ENCODE data around the gene ZCCHC7. TPM values are rescaled to one million over a fixed set of nuclear protein-coding genes. Genes with fewer than 3 reads are reported as not detected.
A peak's percentile ranks its signal among the peaks of the same experiment; 100 is the strongest.

The ZCCHC7 gene
- polyA plus RNA-seq, 4 donors, result 4.9 to 15.0 (median 7.9) TPM

- no peak for DNase-seq
- FAIRE-seq, result no peak
- Histone ChIP-seq H3K36me3 (ENCODE audit: control insufficient read depth in 3 of 3, insufficient read depth in 2 of 3, low read depth in 1 of 3, low read length in 3 of 3) (peaks cover 0 to 5% (median 0%) of the 10 kb centered on the region in 3 donors), H3K4me3 (ENCODE audit: low read depth in 1 of 3, low read length in 3 of 3) (no peak overlapping the region), H3K27ac (ENCODE audit: low read depth in 1 of 3, low read length in 2 of 3) (no peak overlapping the region), H3K4me1 (ENCODE audit: control insufficient read depth in 3 of 3, insufficient read depth in 2 of 3, low read depth in 1 of 3, low read length in 2 of 3) (no peaks in the 10 kb centered on the region), H3K9me3 (ENCODE audit: control insufficient read depth in 2 of 2, insufficient read depth in 1 of 2, low read depth in 1 of 2, low read length in 1 of 2) (no peaks in the 10 kb centered on the region), H3K27me3 (ENCODE audit: control insufficient read depth in 3 of 3, insufficient read depth in 3 of 3, low read length in 3 of 3) (no peaks in the 10 kb centered on the region)
Observed at GRCh38 chr9:37248651-37249163, 128.3 kb downstream of the ZCCHC7 start.

GRCh38 chr9:37251452-37251851, 131.1 kb downstream of the ZCCHC7 start:
- Histone ChIP-seq H3K9me3 (ENCODE audit: control insufficient read depth in 2 of 2, insufficient read depth in 1 of 2, low read depth in 1 of 2, low read length in 1 of 2) (no peaks in the 10 kb centered on the region), H3K4me1 (ENCODE audit: control insufficient read depth in 3 of 3, insufficient read depth in 2 of 3, low read depth in 1 of 3, low read length in 2 of 3) (no peaks in the 10 kb centered on the region), H3K27me3 (ENCODE audit: control insufficient read depth in 3 of 3, insufficient read depth in 3 of 3, low read length in 3 of 3) (no peaks in the 10 kb centered on the region), H3K4me3 (ENCODE audit: low read depth in 1 of 3, low read length in 3 of 3) (no peak overlapping the region), H3K36me3 (ENCODE audit: control insufficient read depth in 3 of 3, insufficient read depth in 2 of 3, low read depth in 1 of 3, low read length in 3 of 3) (peaks cover 0 to 5% (median 0%) of the 10 kb centered on the region in 3 donors), H3K27ac (ENCODE audit: low read depth in 1 of 3, low read length in 2 of 3) (no peak overlapping the region)
- no peak for DNase-seq
- no peak for FAIRE-seq
- WGBS, 3 donors, result 89 to 96% (median 91%) methylated on average over 6 of the region's 6 CpGs

GRCh38 chr9:37253377-37253937, 133.1 kb downstream of the ZCCHC7 start:
- Histone ChIP-seq H3K9me3 (ENCODE audit: control insufficient read depth in 2 of 2, insufficient read depth in 1 of 2, low read depth in 1 of 2, low read length in 1 of 2) (no peaks in the 10 kb centered on the region), H3K4me1 (ENCODE audit: control insufficient read depth in 3 of 3, insufficient read depth in 2 of 3, low read depth in 1 of 3, low read length in 2 of 3) (no peaks in the 10 kb centered on the region), H3K4me3 (ENCODE audit: low read depth in 1 of 3, low read length in 3 of 3) (no peak overlapping the region), H3K36me3 (ENCODE audit: control insufficient read depth in 3 of 3, insufficient read depth in 2 of 3, low read depth in 1 of 3, low read length in 3 of 3) (peaks cover 0 to 5% (median 0%) of the 10 kb centered on the region in 3 donors), H3K27me3 (ENCODE audit: control insufficient read depth in 3 of 3, insufficient read depth in 3 of 3, low read length in 3 of 3) (no peaks in the 10 kb centered on the region), H3K27ac (ENCODE audit: low read depth in 1 of 3, low read length in 2 of 3) (no peak overlapping the region)
- DNase-seq (no peak), FAIRE-seq (peak; percentile 67)
- 83 to 90% (median 85%) methylated on average over 4 of the region's 4 CpGs for WGBS, 3 donors

- DNase-seq (no peak), FAIRE-seq (no peak)
- Histone ChIP-seq H3K9me3 (ENCODE audit: control insufficient read depth in 2 of 2, insufficient read depth in 1 of 2, low read depth in 1 of 2, low read length in 1 of 2) (no peaks in the 10 kb centered on the region), H3K4me1 (ENCODE audit: control insufficient read depth in 3 of 3, insufficient read depth in 2 of 3, low read depth in 1 of 3, low read length in 2 of 3) (no peaks in the 10 kb centered on the region), H3K36me3 (ENCODE audit: control insufficient read depth in 3 of 3, insufficient read depth in 2 of 3, low read depth in 1 of 3, low read length in 3 of 3) (peaks cover 0 to 4% (median 0%) of the 10 kb centered on the region in 3 donors), H3K27ac (ENCODE audit: low read depth in 1 of 3, low read length in 2 of 3) (no peak overlapping the region), H3K4me3 (ENCODE audit: low read depth in 1 of 3, low read length in 3 of 3) (no peak overlapping the region), H3K27me3 (ENCODE audit: control insufficient read depth in 3 of 3, insufficient read depth in 3 of 3, low read length in 3 of 3) (no peaks in the 10 kb centered on the region)
- WGBS, 3 donors, result 97 to 100% (median 99%) methylated on average over 2 of the region's 2 CpGs
Observed at GRCh38 chr9:37255187-37255586, 134.8 kb downstream of the ZCCHC7 start.

GRCh38 chr9:37255944-37256862, 135.8 kb downstream of the ZCCHC7 start:
- WGBS, 3 donors, result 66 to 82% (median 81%) methylated on average over 4 of the region's 4 CpGs
- H3K27me3 ChIP-seq (ENCODE audit: control insufficient read depth in 3 of 3, insufficient read depth in 3 of 3, low read length in 3 of 3), result no peaks in the 10 kb centered on the region
- H3K27ac ChIP-seq (ENCODE audit: low read depth in 1 of 3, low read length in 2 of 3), result no peak overlapping the region
- no peaks in the 10 kb centered on the region for H3K9me3 ChIP-seq (ENCODE audit: control insufficient read depth in 2 of 2, insufficient read depth in 1 of 2, low read depth in 1 of 2, low read length in 1 of 2)
- peaks cover 0 to 5% (median 0%) of the 10 kb centered on the region in 3 donors for H3K36me3 ChIP-seq (ENCODE audit: control insufficient read depth in 3 of 3, insufficient read depth in 2 of 3, low read depth in 1 of 3, low read length in 3 of 3)
- no peaks in the 10 kb centered on the region for H3K4me1 ChIP-seq (ENCODE audit: control insufficient read depth in 3 of 3, insufficient read depth in 2 of 3, low read depth in 1 of 3, low read length in 2 of 3)
- H3K4me3 ChIP-seq (ENCODE audit: low read depth in 1 of 3, low read length in 3 of 3), result no peak overlapping the region
- FAIRE-seq (no peak), DNase-seq (no peak)

- Histone ChIP-seq H3K27me3 (ENCODE audit: control insufficient read depth in 3 of 3, insufficient read depth in 3 of 3, low read length in 3 of 3) (no peaks in the 10 kb centered on the region), H3K27ac (ENCODE audit: low read depth in 1 of 3, low read length in 2 of 3) (no peak overlapping the region), H3K36me3 (ENCODE audit: control insufficient read depth in 3 of 3, insufficient read depth in 2 of 3, low read depth in 1 of 3, low read length in 3 of 3) (peaks cover 0 to 3% (median 0%) of the 10 kb centered on the region in 3 donors), H3K4me3 (ENCODE audit: low read depth in 1 of 3, low read length in 3 of 3) (no peak overlapping the region), H3K9me3 (ENCODE audit: control insufficient read depth in 2 of 2, insufficient read depth in 1 of 2, low read depth in 1 of 2, low read length in 1 of 2) (no peaks in the 10 kb centered on the region), H3K4me1 (ENCODE audit: control insufficient read depth in 3 of 3, insufficient read depth in 2 of 3, low read depth in 1 of 3, low read length in 2 of 3) (no peaks in the 10 kb centered on the region)
- FAIRE-seq (no peak), DNase-seq (no peak)
- WGBS, 3 donors, result 94 to 98% (median 98%) methylated on average over 3 of the region's 3 CpGs
Observed at GRCh38 chr9:37259951-37260350, 139.6 kb downstream of the ZCCHC7 start.

GRCh38 chr9:37262410-37262809, 142.0 kb downstream of the ZCCHC7 start:
- FAIRE-seq, result no peak

GRCh38 chr9:37264539-37264938, 144.2 kb downstream of the ZCCHC7 start:
- H3K36me3 ChIP-seq (ENCODE audit: control insufficient read depth in 3 of 3, insufficient read depth in 2 of 3, low read depth in 1 of 3, low read length in 3 of 3), result peaks cover 0 to 3% (median 0%) of the 10 kb centered on the region in 3 donors
- H3K27ac ChIP-seq (ENCODE audit: low read depth in 1 of 3, low read length in 2 of 3), result no peak overlapping the region
- 81 to 94% (median 90%) methylated on average over 1 of the region's 1 CpG for WGBS, 3 donors
- H3K27me3 ChIP-seq (ENCODE audit: control insufficient read depth in 3 of 3, insufficient read depth in 3 of 3, low read length in 3 of 3), result no peaks in the 10 kb centered on the region
- H3K4me1 ChIP-seq (ENCODE audit: control insufficient read depth in 3 of 3, insufficient read depth in 2 of 3, low read depth in 1 of 3, low read length in 2 of 3), result no peaks in the 10 kb centered on the region
- FAIRE-seq (no peak), DNase-seq (no peak)
- H3K4me3 ChIP-seq (ENCODE audit: low read depth in 1 of 3, low read length in 3 of 3), result no peak overlapping the region
- no peaks in the 10 kb centered on the region for H3K9me3 ChIP-seq (ENCODE audit: control insufficient read depth in 2 of 2, insufficient read depth in 1 of 2, low read depth in 1 of 2, low read length in 1 of 2)

More at GRCh38 chr9:37262410-37262809, 142.0 kb downstream of the ZCCHC7 start:
- 82 to 93% (median 89%) methylated on average over 4 of the region's 4 CpGs for WGBS, 3 donors
- peak; percentile 5 to 16 for DNase-seq
- H3K4me1 ChIP-seq (ENCODE audit: control insufficient read depth in 3 of 3, insufficient read depth in 2 of 3, low read depth in 1 of 3, low read length in 2 of 3), result no peaks in the 10 kb centered on the region
- H3K36me3 ChIP-seq (ENCODE audit: control insufficient read depth in 3 of 3, insufficient read depth in 2 of 3, low read depth in 1 of 3, low read length in 3 of 3), result peaks cover 0 to 3% (median 0%) of the 10 kb centered on the region in 3 donors
- H3K27me3 ChIP-seq (ENCODE audit: control insufficient read depth in 3 of 3, insufficient read depth in 3 of 3, low read length in 3 of 3), result no peaks in the 10 kb centered on the region
- no peaks in the 10 kb centered on the region for H3K9me3 ChIP-seq (ENCODE audit: control insufficient read depth in 2 of 2, insufficient read depth in 1 of 2, low read depth in 1 of 2, low read length in 1 of 2)
- no peak overlapping the region for H3K4me3 ChIP-seq (ENCODE audit: low read depth in 1 of 3, low read length in 3 of 3)
- H3K27ac ChIP-seq (ENCODE audit: low read depth in 1 of 3, low read length in 2 of 3), result no peak overlapping the region
